ENCODE measurements around the gene TRAP1. TPM values are rescaled to one million over a fixed set of nuclear protein-coding genes. Genes with fewer than 3 reads are reported as not detected.
A peak's percentile ranks its signal among the peaks of the same experiment; 100 is the strongest.

TRAP1 gene
- total RNA-seq (2014; rRNA removed; shearing (Covaris generic)), result 155 and 242 TPM in 2 replicates
- total RNA-seq (2022), result 185 TPM in 2 replicates
- Bru-seq, nascent RNA, result percentile 70 among the genes with signal in this experiment
- BruChase-seq, experiment 1, labeled RNA remaining after a 6-hour chase, result percentile 85 among the genes with signal in this experiment
- percentile 78 among the genes with signal in this experiment for BruChase-seq, experiment 2, labeled RNA remaining after a 2-hour chase
- long read RNA-seq, transcript TRAP1-201 (18 exons, 2,296 nt), result major isoform, 438 of 502 reads
- long read RNA-seq, partial matches to known transcripts, result 20 of 502 reads
- long read RNA-seq, other reads (novel, unspliced or antisense), result 39 of 502 reads

- Histone ChIP-seq H3K4me2 (ENCODE audit: low read length) (peak within 1 kb of the TSS; percentile 92), H3K9me2 (ENCODE audit: insufficient read depth, low read length) (no peaks in the 10 kb centered on the region), H3K27ac (ENCODE audit: low read depth, low read length, poor library complexity, severe bottlenecking) (peak within 1 kb of the TSS; percentile 48), H3K4me1 (ENCODE audit: insufficient read depth, low read length, poor library complexity, severe bottlenecking) (peaks cover 13% of the 10 kb centered on the region), H3K4me3 (ENCODE audit: low read depth, low read length, poor library complexity, severe bottlenecking) (peak within 1 kb of the TSS; percentile 87), H3K9me3 (ENCODE audit: low read length) (no peaks in the 10 kb centered on the region), H4K20me1 (ENCODE audit: insufficient read depth, low read length) (no peaks in the 10 kb centered on the region), H3K36me3 (ENCODE audit: insufficient read depth, low read length) (peaks cover 28% of the 10 kb centered on the region), H3K79me2 (ENCODE audit: insufficient read depth, low read depth, low read length) (peaks cover 53% of the 10 kb centered on the region), H2AFZ (ENCODE audit: low read length) (peak within 1 kb of the TSS; percentile 76)
- TF ChIP-seq EZH2phosphoT487 (IDR thresholded peaks at IDR 0.05; ENCODE audit: borderline replicate concordance, low read depth, low read length) (no peak), CTCF (conservative IDR thresholded peaks at IDR 0.05; ENCODE audit: low read length) (no peak)
- peak; percentile 91 for DNase-seq (ENCODE audit: low spot score)
- BruUV-seq (replicated peaks), result no TSS peak
- CTCF ChIA-PET (ENCODE audit: unreplicated experiment), result no interaction called here
- POLR2A ChIA-PET, result interaction anchor here (0.5 to 0.6 kb wide), 4 partner anchors 43 to 215 kb away, joined by 3 to 5 read pairs (median 4); no protein-coding TSS in a partner anchor
- intact Hi-C loops (cut with micrococcal nuclease; ENCODE audit: unreplicated experiment), result no loop called here
Measured at GRCh38 chr16:3717235-3718018, at the start of gene TRAP1. Gene TRAP1 (minus strand): TSS chr16:3717524. CDS start chr16:3717508, 16 bp downstream.

GRCh38 chr16:3766177-3766576 is 48.9 kb upstream of the TRAP1 start:
- Histone ChIP-seq H4K20me1 (ENCODE audit: insufficient read depth, low read length) (no peaks in the 10 kb centered on the region), H3K4me3 (ENCODE audit: low read depth, low read length, poor library complexity, severe bottlenecking) (no peak overlapping the region), H3K4me1 (ENCODE audit: insufficient read depth, low read length, poor library complexity, severe bottlenecking) (peaks cover 16% of the 10 kb centered on the region), H3K9me3 (ENCODE audit: low read length) (no peaks in the 10 kb centered on the region), H3K36me3 (ENCODE audit: insufficient read depth, low read length) (peaks cover 84% of the 10 kb centered on the region), H3K9me2 (ENCODE audit: insufficient read depth, low read length) (no peaks in the 10 kb centered on the region), H2AFZ (ENCODE audit: low read length) (no peak overlapping the region), H3K27ac (ENCODE audit: low read depth, low read length, poor library complexity, severe bottlenecking) (no peak overlapping the region), H3K4me2 (ENCODE audit: low read length) (no peak overlapping the region), H3K79me2 (ENCODE audit: insufficient read depth, low read depth, low read length) (no peaks in the 10 kb centered on the region)
- intact Hi-C loops (cut with micrococcal nuclease; ENCODE audit: unreplicated experiment), result no loop called here
- POLR2A ChIA-PET, result no interaction called here
- BruUV-seq (replicated peaks), result no TSS peak
- TF ChIP-seq EZH2phosphoT487 (IDR thresholded peaks at IDR 0.05; ENCODE audit: borderline replicate concordance, low read depth, low read length), result no peak
- no peak for DNase-seq (ENCODE audit: low spot score)
- CTCF ChIA-PET (ENCODE audit: unreplicated experiment), result no interaction called here

GRCh38 chr16:3764409-3764808 is 47.1 kb upstream of the TRAP1 start:
- no peak overlapping the region for H2AFZ ChIP-seq (ENCODE audit: low read length)
- H3K27ac ChIP-seq (ENCODE audit: low read depth, low read length, poor library complexity, severe bottlenecking), result no peak overlapping the region
- no TSS peak for BruUV-seq (replicated peaks)
- intact Hi-C loops (cut with micrococcal nuclease; ENCODE audit: unreplicated experiment), result no loop called here
- no peaks in the 10 kb centered on the region for H4K20me1 ChIP-seq (ENCODE audit: insufficient read depth, low read length)
- H3K4me2 ChIP-seq (ENCODE audit: low read length), result no peak overlapping the region
- peaks cover 74% of the 10 kb centered on the region for H3K36me3 ChIP-seq (ENCODE audit: insufficient read depth, low read length)
- H3K4me3 ChIP-seq (ENCODE audit: low read depth, low read length, poor library complexity, severe bottlenecking), result no peak overlapping the region
- peaks cover 16% of the 10 kb centered on the region for H3K4me1 ChIP-seq (ENCODE audit: insufficient read depth, low read length, poor library complexity, severe bottlenecking)
- CTCF ChIA-PET (ENCODE audit: unreplicated experiment), result no interaction called here
- POLR2A ChIA-PET, result no interaction called here
- no peaks in the 10 kb centered on the region for H3K79me2 ChIP-seq (ENCODE audit: insufficient read depth, low read depth, low read length)
- DNase-seq (ENCODE audit: low spot score), result no peak
- no peaks in the 10 kb centered on the region for H3K9me3 ChIP-seq (ENCODE audit: low read length)
- TF ChIP-seq EZH2phosphoT487 (IDR thresholded peaks at IDR 0.05; ENCODE audit: borderline replicate concordance, low read depth, low read length) (no peak), CTCF (conservative IDR thresholded peaks at IDR 0.05; ENCODE audit: low read length) (no peak)
- no peaks in the 10 kb centered on the region for H3K9me2 ChIP-seq (ENCODE audit: insufficient read depth, low read length)

Measured in OCI-LY7 (cell line).